GM12875 (cell line): ENCODE data around the gene MSH4.
A peak's percentile ranks its signal among the peaks of the same experiment; 100 is the strongest.

Experiments used
- H3K4me3 ChIP-seq: one replicate; pipeline ENCODE4 v1.5.1; 2011; ENCODE audit warnings: low read depth, low read length, control low read depth
- TF ChIP-seq, protein P1 (sequence below): IDR thresholded peaks from 2 replicates; pipeline ENCODE4 v1.5.1; 2011; ENCODE audit warnings: low read depth, mild to moderate bottlenecking, control low read depth, inconsistent platforms, low read length, moderate library complexity, borderline replicate concordance; ENCODE audit not compliant: insufficient read depth

MSH4 gene

DNA sequence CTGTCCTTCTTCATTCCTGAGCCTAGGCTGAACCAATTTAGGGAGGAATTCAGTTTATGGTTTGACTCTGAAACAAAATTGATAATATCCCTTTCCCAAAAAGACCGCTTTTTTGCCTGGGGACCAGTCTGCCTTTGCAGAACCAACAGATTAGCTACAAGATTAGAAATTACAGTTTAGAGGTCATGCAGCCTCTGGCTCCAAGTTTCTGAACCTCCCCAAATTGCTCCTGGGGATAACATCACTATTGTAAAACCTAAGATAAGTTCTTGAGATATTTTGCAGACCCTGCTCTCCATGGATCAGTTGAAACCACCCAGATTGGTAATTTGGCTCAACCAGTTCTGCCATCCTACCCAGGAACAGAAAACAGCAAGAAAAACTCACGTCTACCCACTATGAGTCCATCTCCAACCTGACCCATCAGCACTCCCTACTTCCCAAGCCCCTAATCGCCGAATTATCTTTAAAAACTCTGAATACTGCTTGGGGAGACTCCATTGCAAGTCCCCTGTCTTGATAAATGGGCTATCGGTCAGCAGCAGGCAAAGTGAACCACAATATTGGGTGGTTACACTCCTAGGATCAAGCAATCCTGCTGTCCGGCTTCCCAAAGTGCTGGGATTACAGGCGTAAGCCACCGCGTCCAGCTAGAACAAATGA lies 11.2 kb upstream of the MSH4 start:
- TF ChIP-seq, protein P1, sequence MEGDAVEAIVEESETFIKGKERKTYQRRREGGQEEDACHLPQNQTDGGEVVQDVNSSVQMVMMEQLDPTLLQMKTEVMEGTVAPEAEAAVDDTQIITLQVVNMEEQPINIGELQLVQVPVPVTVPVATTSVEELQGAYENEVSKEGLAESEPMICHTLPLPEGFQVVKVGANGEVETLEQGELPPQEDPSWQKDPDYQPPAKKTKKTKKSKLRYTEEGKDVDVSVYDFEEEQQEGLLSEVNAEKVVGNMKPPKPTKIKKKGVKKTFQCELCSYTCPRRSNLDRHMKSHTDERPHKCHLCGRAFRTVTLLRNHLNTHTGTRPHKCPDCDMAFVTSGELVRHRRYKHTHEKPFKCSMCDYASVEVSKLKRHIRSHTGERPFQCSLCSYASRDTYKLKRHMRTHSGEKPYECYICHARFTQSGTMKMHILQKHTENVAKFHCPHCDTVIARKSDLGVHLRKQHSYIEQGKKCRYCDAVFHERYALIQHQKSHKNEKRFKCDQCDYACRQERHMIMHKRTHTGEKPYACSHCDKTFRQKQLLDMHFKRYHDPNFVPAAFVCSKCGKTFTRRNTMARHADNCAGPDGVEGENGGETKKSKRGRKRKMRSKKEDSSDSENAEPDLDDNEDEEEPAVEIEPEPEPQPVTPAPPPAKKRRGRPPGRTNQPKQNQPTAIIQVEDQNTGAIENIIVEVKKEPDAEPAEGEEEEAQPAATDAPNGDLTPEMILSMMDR = no peak
- H3K4me3 ChIP-seq = peak overlapping the region; percentile 86

DNA sequence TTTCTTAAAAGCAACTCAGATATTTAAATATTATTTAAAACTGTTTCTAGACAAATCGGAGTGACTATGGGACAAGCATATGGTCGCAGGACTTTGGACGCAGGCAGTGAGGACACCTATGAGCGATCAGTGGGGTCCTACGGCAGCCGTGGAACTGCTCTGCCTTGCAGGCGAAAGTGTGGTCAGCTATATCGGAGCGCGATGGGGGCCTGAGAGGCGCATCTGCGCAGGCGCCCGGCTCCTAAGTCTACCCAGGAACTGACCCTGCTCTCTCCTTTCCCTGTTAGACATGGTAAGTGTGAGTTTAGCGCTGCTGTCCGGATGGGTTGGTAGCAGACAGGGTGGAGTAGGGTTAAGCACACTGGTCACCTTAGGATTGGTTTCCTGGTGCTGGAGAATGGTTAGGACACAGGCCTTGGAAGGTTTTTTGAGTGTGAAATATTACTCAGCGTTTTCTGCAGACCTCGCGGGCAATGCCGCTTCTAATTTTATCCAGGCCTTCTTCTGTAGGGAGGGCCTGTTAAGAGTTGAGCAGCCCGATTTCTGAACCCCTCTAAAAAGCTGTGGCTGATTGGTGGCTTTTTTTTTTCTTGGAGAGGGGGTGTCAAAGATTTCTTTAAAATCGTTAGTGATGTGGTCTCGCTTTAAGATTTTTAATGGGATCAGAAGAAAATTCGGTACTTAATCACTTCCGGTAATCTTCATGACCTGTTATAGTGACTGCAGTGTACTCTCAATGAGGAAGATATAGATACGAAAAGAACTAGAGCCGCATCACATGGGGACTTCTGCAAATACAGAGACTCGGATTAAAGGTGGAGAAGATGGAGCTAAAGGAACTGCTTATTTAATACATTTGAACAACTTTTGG lies 10.5 kb upstream of the MSH4 start, which contains the start of gene RABGGTB:
RABGGTB (plus strand) TSS at position 274 of the 871 bp plus-strand sequence; CDS start at position 290, 16 bp downstream.
- TF ChIP-seq, protein P1 = no peak
- peak within 1 kb of the TSS; percentile 86 for H3K4me3 ChIP-seq

DNA sequence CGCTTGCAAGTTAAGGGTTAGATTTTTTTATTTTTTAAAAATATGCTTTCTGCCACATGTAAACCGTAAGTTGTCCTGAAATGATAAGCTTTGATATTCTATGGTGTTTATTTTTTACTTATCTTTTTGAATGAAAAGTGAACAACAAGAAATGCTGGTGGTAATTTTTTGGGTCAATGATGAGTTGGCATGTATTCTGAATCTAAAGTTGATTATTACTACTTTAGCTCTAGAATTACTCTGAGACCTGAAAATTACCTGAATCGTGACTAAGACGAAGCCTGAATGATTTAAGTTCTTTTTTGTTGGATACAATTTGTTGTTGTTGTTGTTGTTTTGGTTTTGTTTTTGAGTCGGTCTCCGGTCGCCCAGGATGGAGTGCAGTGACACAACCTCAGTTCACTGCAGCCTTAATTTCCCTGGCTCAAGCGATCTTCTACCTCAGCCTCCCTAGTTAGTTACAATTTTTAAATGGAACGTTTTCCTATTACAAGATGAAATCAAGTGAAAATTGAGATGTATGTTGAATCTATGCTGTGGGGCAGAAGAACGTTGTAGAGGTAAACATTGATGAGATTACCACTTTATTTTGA lies 9.7 kb upstream of the MSH4 start:
- TF ChIP-seq, protein P1 = no peak
- H3K4me3 ChIP-seq = peak overlapping the region; percentile 86

DNA sequence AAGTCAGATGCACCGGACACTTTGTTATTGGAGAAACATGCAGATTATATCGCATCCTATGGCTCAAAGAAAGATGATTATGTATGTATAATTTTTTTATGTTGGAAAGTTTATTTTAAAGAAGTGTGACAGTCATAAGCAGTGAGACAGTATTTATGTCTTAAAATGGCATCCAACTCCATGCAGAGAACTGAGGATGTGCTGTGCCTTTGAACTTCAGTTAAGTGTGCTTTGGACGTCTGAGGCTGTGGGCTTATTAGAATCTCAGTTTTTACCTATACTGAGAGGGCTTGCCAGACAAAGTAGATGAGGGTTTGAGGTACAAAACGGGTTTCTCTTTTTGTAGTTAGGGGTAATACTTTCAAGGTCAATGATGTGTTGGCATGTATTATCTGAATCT lies 9.2 kb upstream of the MSH4 start:
- H3K4me3 ChIP-seq = peak overlapping the region; percentile 86
- TF ChIP-seq, protein P1 = no peak

DNA sequence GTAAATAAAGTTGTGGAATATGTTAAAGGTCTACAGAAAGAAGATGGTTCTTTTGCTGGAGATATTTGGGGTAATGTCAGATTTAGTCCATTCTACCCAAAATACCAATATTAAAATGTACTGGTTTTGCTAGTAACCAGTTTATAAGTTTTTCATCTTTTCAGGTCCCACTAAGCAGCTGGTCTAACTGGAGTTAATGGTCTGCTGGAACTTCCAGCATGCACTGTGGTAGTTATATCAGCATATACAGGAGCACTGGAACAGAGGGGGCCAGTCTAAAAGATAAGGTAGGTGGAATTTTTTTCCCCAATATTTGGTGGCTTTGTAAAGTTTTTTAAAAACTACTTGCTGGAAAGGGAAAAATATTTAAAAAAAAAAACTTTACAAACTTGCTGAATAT lies 6.7 kb upstream of the MSH4 start:
- peak overlapping the region; percentile 6 for H3K4me3 ChIP-seq
- TF ChIP-seq, protein P1 = no peak

DNA sequence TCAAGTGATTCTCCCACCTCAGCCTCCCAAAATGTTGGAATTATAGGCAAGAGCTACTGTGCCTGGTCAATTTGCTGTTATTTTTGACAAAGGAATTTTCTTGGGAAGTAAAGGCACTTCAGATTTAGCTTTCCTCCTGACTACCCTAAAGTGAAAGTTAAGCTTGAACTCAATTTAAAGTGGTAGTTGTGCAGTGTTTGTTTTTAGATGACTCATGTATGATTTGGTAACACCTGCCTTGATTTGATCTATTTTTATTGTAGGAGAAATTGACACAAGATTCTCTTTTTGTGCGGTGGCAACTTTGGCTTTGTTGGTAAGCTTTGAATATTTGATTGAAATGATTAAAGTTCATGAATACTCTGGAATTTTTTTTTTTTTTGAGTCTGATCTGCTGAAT lies 5.7 kb upstream of the MSH4 start:
- no peak overlapping the region for H3K4me3 ChIP-seq
- TF ChIP-seq, protein P1 = no peak
